Effector memory CD4-positive, alpha-beta T cell (primary cell): ENCODE results near the gene CTNNBL1.
"Not testable (repeated sequence)": the region's sequence is repeated elsewhere in the genome, so short reads cannot be mapped to it uniquely, and the experiment has no call there.

Source experiments
- DNase-seq, 3 donors: peaks; one replicate each; pipeline ENCODE4 v3.0.0-alpha.2; 2020
- H3K27ac ChIP-seq: 2 replicates; pipeline ENCODE4 v1.7.0; 2013; ENCODE audit warnings: mild to moderate bottlenecking, low read length, moderate library complexity; ENCODE audit not compliant: insufficient read depth, poor library complexity, severe bottlenecking
- H3K27me3 ChIP-seq: replicated peaks from 2 replicates; pipeline ENCODE4 v1.7.0; 2013; ENCODE audit warnings: mild to moderate bottlenecking, low read length; ENCODE audit not compliant: insufficient read depth, control insufficient read depth, poor library complexity, severe bottlenecking
- H3K36me3 ChIP-seq: 2 replicates; pipeline ENCODE4 v1.7.0; 2013; ENCODE audit warnings: mild to moderate bottlenecking, low read length, moderate library complexity; ENCODE audit not compliant: control insufficient read depth, insufficient read depth
- H3K4me1 ChIP-seq: 2 replicates; pipeline ENCODE4 v1.7.0; 2013; ENCODE audit warnings: low read length, mild to moderate bottlenecking; ENCODE audit not compliant: control insufficient read depth, insufficient read depth, poor library complexity, severe bottlenecking
- H3K4me3 ChIP-seq: 2 replicates; pipeline ENCODE4 v1.7.0; 2013; ENCODE audit warnings: low read length, low read depth, mild to moderate bottlenecking; ENCODE audit not compliant: insufficient read depth, poor library complexity, severe bottlenecking
- H3K9me3 ChIP-seq: 2 replicates; pipeline ENCODE4 v1.7.0; 2013; ENCODE audit warnings: mild to moderate bottlenecking, low read length, moderate library complexity; ENCODE audit not compliant: control insufficient read depth

Gene CTNNBL1

DNA sequence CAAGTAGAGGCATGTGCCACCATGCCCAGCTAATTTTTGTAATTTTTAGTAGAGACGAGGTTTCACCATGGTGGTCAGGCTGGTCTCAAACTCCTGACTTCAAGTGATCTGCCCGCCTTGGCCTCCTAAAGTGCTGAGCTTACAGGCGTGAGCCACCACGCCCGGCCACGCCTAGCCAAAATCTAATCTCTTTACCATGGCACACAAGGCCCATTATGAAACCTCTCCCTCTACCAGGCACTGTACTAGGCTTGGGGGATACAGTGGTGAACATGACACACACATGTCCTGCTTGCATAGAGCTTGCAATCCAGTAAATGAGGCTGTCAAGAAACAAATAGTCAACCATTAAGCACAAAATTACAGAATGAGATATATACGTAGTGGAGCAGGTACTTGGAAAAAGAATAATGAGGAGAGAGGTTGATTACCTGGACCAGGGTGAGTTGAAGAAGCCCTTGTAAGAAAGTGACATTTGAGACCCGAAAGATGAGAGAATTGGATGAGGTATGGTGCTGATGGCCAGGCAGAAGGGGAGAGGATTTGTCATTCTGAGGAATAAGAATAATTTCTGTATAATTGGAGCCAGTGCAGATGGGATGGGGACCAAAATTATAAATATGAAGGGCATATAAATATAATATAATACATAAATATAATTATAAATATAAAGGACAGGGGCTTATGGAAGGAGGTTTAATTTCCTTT is 1.2 kb upstream of the CTNNBL1 start:
- Histone ChIP-seq H3K27ac (no peak overlapping the region), H3K27me3 (peaks cover 3% of the 10 kb centered on the region), H3K36me3 (no peaks in the 10 kb centered on the region), H3K9me3 (no peaks in the 10 kb centered on the region), H3K4me3 (no peak overlapping the region), H3K4me1 (peaks cover 9% of the 10 kb centered on the region)
- DNase-seq: no peak

- no peaks in the 10 kb centered on the region for H3K9me3 ChIP-seq
- no peaks in the 10 kb centered on the region for H3K36me3 ChIP-seq
- peaks cover 9% of the 10 kb centered on the region for H3K4me1 ChIP-seq
- DNase-seq: no peak
- H3K4me3 ChIP-seq: peak overlapping the region; percentile 65
- H3K27ac ChIP-seq: no peak overlapping the region
- H3K27me3 ChIP-seq: peaks cover 3% of the 10 kb centered on the region
Observed at GRCh38 chr20:37693242-37693634, 592 bp upstream of the CTNNBL1 start.

GRCh38 chr20:37695684-37696342 is 2.0 kb downstream of the CTNNBL1 start:
- H3K27me3 ChIP-seq: peaks cover 3% of the 10 kb centered on the region
- DNase-seq: no peak
- H3K4me1 ChIP-seq: peaks cover 9% of the 10 kb centered on the region
- no peak overlapping the region for H3K4me3 ChIP-seq
- H3K27ac ChIP-seq: no peak overlapping the region
- H3K9me3 ChIP-seq: no peaks in the 10 kb centered on the region
- no peaks in the 10 kb centered on the region for H3K36me3 ChIP-seq

DNA sequence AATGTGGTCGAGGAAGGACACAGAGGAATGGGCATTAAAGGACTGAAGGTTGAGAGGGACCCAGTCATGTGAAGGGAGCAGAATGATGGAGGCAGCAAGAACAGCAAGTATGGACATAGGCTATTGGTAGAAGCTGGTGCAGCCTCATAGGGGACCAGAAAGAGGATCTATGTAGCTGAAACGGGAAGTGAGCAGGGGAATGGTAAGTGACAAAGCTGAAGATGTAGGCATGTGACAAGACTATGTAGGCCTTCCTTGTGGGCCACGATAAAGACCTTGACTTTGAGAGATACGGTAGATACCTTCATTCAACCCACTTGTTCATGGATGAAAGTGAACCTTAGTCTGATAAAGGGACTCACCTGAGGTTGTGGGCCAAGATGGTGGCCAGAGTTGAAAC is 3.5 kb downstream of the CTNNBL1 start:
- Histone ChIP-seq H3K27ac (no peak overlapping the region), H3K4me1 (peaks cover 9% of the 10 kb centered on the region), H3K36me3 (no peaks in the 10 kb centered on the region), H3K27me3 (no peaks in the 10 kb centered on the region), H3K4me3 (no peak overlapping the region), H3K9me3 (no peaks in the 10 kb centered on the region)
- no peak for DNase-seq

- no peaks in the 10 kb centered on the region for H3K27me3 ChIP-seq
- no peak overlapping the region for H3K27ac ChIP-seq
- H3K4me3 ChIP-seq: no peak overlapping the region
- no peak for DNase-seq
- H3K4me1 ChIP-seq: peaks cover 9% of the 10 kb centered on the region
- no peaks in the 10 kb centered on the region for H3K36me3 ChIP-seq
- no peaks in the 10 kb centered on the region for H3K9me3 ChIP-seq
Observed at GRCh38 chr20:37699202-37699601, 5.4 kb downstream of the CTNNBL1 start.

DNA sequence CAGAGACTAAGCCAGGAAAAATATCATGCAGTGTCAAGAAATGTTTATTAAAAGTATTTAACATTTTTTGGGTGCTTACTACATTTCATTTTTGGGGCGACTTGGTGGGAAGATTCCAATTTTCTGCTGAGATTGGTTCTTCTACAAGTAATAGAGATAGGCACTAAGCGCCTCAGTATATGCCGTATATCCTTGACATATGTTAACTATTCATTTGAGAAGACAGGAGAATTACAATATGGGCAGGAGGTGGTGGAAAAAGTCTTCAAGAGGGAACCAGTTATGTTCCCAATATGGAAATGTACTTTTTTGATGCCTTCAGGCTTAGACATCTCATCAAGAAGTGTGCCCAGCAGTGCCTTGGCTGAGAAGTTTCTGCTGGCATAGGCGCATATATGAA is 6.5 kb downstream of the CTNNBL1 start:
- no peaks in the 10 kb centered on the region for H3K36me3 ChIP-seq
- peaks cover under 1% of the 10 kb centered on the region for H3K4me1 ChIP-seq
- DNase-seq: no peak
- H3K27ac ChIP-seq: no peak overlapping the region
- H3K4me3 ChIP-seq: no peak overlapping the region
- no peaks in the 10 kb centered on the region for H3K27me3 ChIP-seq
- no peaks in the 10 kb centered on the region for H3K9me3 ChIP-seq

- not testable (repeated sequence) for H3K4me1 ChIP-seq, H3K9me3 ChIP-seq, H3K4me3 ChIP-seq, H3K27ac ChIP-seq, H3K36me3 ChIP-seq, DNase-seq, H3K27me3 ChIP-seq
Observed at GRCh38 chr20:37701676-37702075, 7.8 kb downstream of the CTNNBL1 start.

DNA sequence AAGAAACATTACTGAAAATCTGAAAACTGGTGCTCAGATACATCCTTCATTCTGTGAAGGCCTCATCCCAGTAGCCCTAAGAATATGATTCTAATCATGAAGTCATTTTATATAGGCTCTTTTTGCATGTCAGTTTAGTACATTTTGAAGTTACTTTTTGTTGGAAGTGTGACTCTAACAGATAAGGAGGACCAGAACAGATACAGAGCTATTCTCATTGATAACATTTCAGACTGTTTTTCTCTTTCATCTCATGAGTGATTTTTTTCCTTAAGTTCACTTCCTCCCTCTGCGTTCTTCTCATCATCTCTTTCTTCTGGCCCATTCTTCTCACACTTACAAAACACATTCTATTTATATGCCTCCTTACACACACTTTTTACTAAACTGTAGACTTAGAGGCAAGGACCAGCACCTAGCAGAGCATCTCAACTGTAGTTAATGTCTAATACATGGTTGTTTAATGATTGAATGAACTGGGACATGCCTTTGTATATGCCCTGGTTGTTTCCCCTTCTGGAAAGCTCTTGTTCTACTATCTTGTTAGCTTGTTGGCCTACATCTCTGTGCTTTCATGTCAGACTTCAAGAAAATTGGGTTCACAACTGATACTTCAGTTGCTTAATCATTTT is 8.7 kb downstream of the CTNNBL1 start:
- Histone ChIP-seq H3K4me3 (no peak overlapping the region), H3K27ac (no peak overlapping the region), H3K9me3 (no peaks in the 10 kb centered on the region), H3K27me3 (no peaks in the 10 kb centered on the region), H3K36me3 (no peaks in the 10 kb centered on the region), H3K4me1 (no peaks in the 10 kb centered on the region)
- no peak for DNase-seq

DNA sequence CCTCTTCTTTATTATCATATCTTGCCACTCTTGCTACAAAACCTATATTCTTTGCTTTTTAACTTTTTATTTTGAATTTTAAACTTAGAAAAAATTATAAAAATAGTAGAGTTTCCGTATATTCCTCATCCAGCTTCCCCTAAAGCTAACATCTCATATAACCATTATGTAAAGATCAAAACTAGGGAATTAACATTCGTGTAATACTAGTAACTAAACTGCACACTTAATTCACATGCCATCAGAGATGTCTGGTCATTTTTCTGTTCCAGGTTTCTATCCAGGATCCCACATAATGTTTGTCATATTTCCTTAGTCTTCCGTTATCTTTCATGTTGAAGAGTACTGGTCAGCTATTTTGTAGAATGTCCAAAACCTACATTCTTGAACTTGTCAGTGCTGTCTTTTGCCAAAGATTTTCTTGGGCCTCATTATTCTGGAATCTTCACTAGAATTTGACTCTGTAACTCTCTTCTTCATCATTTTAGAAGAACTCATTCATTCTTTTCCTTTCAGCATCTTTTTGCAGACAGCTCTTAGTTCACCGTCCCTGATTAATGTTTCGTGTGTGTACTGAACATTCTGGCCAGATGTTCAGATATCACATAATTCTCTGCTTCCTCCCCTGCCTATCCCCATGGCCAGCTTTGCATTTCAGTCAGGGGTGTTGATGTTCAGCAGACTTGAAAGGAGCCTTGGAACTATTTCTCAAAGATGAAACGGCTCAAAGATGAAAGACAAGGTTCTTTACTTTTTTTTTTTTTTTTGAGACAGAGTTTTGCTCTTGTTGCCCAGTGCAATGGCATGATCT is 9.4 kb downstream of the CTNNBL1 start:
- Histone ChIP-seq H3K27me3 (no peaks in the 10 kb centered on the region), H3K9me3 (no peaks in the 10 kb centered on the region), H3K4me1 (no peaks in the 10 kb centered on the region), H3K4me3 (no peak overlapping the region), H3K36me3 (no peaks in the 10 kb centered on the region), H3K27ac (no peak overlapping the region)
- DNase-seq: no peak
